Right atrium auricular region (tissue), 2 donors: ENCODE data around the gene CAP2. TPM values are rescaled to one million over a fixed set of nuclear protein-coding genes. Genes with fewer than 3 reads are reported as not detected.

Source experiments
- DNase-seq: peaks from one replicate; pipeline ENCODE4 v3.0.0-alpha.2; 2019; ENCODE audit warnings: low spot score
- H3K27ac ChIP-seq, 2 donors: fragments of 200-600 bp; sonication (generic); 1 replicate in 1 of 2; 2 replicates in 1 of 2; pipeline ENCODE4 v1.5.1; 2016 to 2019
- H3K27me3 ChIP-seq, 2 donors: fragments of 200-600 bp; sonication (generic); one replicate each; pipeline versions ENCODE4 v1.5.1 to v1.6.0; 2017 to 2019
- H3K36me3 ChIP-seq: fragments of 200-600 bp; sonication (generic); one replicate; pipeline ENCODE4 v1.5.1; 2016
- H3K4me1 ChIP-seq, 2 donors: fragments of 200-600 bp; sonication (generic); one replicate each; pipeline versions ENCODE4 v1.5.1 to v1.6.0; 2017 to 2019
- H3K4me3 ChIP-seq, 2 donors: fragments of 200-600 bp; sonication (generic); 1 replicate in 1 of 2; 2 replicates in 1 of 2; pipeline ENCODE4 v1.5.1; 2017 to 2019; ENCODE audit warnings: mild to moderate bottlenecking in 1 of 2, moderate library complexity in 1 of 2
- H3K9me3 ChIP-seq, 2 donors: fragments of 200-600 bp; sonication (generic); one replicate each; pipeline ENCODE4 v1.5.1; 2019
- CTCF ChIP-seq, 2 donors: fragments of 200-600 bp; sonication (generic); IDR thresholded peaks; one replicate each; pipeline ENCODE4 v1.5.1; 2019; ENCODE audit warnings: antibody characterized with exemption in 2 of 2
- total RNA-seq, 2 donors: library from RNA; depleted of rRNA; stranded (reverse); fragments of >200 nt; gene quantifications; one replicate each; pipeline ENCODE4 v1.1.0, GENCODE V29; 2016

The CAP2 gene
- total RNA-seq, 2 donors from 2014 or later: 59.9 to 63.6 TPM

DNA sequence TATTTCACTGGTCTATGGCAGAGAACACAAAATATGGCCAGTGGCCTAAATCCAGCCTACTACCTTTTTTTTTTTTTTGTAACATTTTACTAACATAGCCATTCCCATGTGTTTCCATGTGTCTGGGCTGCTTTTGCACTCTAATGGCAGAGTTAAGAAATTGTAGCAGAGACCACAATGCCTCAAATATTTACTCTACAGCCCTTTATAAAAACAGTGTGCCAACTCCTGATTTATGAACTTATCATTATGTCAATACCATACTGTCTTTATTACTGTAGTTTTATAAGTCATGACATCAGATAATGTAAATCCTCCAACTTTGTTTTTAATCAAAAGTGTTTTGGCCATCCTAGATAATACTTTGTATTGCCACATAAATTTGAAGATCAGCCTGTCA is 27.4 kb upstream of the CAP2 start:
- no peaks in the 10 kb centered on the region for H3K36me3 ChIP-seq
- no peaks in the 10 kb centered on the region for H3K27me3 ChIP-seq
- no peak for TF ChIP-seq CTCF (IDR thresholded peaks at IDR 0.05)
- peaks cover 4 to 23% of the 10 kb centered on the region in 2 donors for H3K9me3 ChIP-seq
- no peak for DNase-seq
- H3K4me3 ChIP-seq: no peak overlapping the region
- no peak overlapping the region for H3K27ac ChIP-seq
- H3K4me1 ChIP-seq: no peaks in the 10 kb centered on the region

DNA sequence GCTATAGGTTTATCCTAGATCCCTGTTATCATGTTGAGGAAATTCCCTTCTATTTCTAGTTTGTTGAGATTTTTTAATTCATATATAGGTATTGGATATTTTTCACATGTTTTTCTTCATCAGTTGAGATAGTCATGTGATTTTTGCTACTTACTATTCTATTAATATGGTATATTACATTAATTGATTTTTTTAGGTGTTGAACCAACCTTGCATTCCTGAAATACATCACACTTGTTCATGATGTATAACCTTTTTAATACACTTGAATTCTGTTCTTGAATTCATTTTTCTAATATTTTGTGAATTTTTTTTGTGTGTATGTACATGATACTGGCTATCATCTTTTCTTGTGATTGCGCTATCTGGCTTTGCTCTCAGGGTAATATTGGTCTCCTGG is 25.5 kb upstream of the CAP2 start:
- no peaks in the 10 kb centered on the region for H3K36me3 ChIP-seq
- no peak overlapping the region for H3K27ac ChIP-seq
- no peak for DNase-seq
- no peaks in the 10 kb centered on the region for H3K27me3 ChIP-seq
- peaks cover 4 to 27% of the 10 kb centered on the region in 2 donors for H3K9me3 ChIP-seq
- TF ChIP-seq CTCF (IDR thresholded peaks at IDR 0.05): no peak
- no peaks in the 10 kb centered on the region for H3K4me1 ChIP-seq
- no peak overlapping the region for H3K4me3 ChIP-seq

GRCh38 chr6:17381424-17382147 is 11.8 kb upstream of the CAP2 start:
- H3K9me3 ChIP-seq: no peaks in the 10 kb centered on the region
- DNase-seq: no peak
- no peaks in the 10 kb centered on the region for H3K27me3 ChIP-seq
- no peak for TF ChIP-seq CTCF (IDR thresholded peaks at IDR 0.05)
- H3K4me3 ChIP-seq: no peak overlapping the region
- H3K36me3 ChIP-seq: no peaks in the 10 kb centered on the region
- H3K4me1 ChIP-seq: no peaks in the 10 kb centered on the region
- H3K27ac ChIP-seq: no peak overlapping the region

- H3K27ac ChIP-seq: no peak overlapping the region
- H3K27me3 ChIP-seq: no peaks in the 10 kb centered on the region
- no peaks in the 10 kb centered on the region for H3K36me3 ChIP-seq
- no peak for TF ChIP-seq CTCF (IDR thresholded peaks at IDR 0.05)
- H3K4me1 ChIP-seq: no peaks in the 10 kb centered on the region
- DNase-seq: no peak
- no peaks in the 10 kb centered on the region for H3K9me3 ChIP-seq
- peak overlapping the region in 1 of 2 donors; percentile 13 for H3K4me3 ChIP-seq
Observed at GRCh38 chr6:17385660-17386059, 7.7 kb upstream of the CAP2 start.

DNA sequence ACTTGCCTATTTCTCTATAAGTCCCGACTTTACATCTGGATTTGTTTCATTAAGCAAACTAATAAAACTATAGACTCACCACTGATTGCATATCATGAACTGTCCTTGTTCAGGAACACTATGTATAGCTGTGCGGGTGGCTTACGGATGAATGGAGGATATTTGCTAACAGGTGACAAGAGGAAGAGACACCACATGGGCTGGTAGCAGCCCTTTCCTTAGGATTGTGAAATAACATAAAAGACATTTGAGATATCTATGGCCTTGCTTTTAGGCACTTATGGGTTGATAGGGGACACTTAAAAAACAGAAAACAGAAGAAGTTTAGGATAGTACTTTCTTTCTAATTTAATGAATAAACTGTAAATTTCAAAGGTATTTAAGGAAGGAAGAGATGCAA is 5.0 kb upstream of the CAP2 start:
- Histone ChIP-seq H3K27ac (no peak overlapping the region), H3K27me3 (no peaks in the 10 kb centered on the region), H3K4me1 (peaks cover 0 to 9% of the 10 kb centered on the region in 2 donors), H3K4me3 (no peak overlapping the region), H3K9me3 (no peaks in the 10 kb centered on the region), H3K36me3 (no peaks in the 10 kb centered on the region)
- TF ChIP-seq CTCF (IDR thresholded peaks at IDR 0.05): no peak
- no peak for DNase-seq
